HepG2 (cell line): Measurements from ENCODE around the gene DHRS1. TPM values are rescaled to one million over a fixed set of nuclear protein-coding genes. Genes with fewer than 3 reads are reported as not detected.
A peak's percentile ranks its signal among the peaks of the same experiment; 100 is the strongest.

Source experiments
- DR1 ChIP-seq: sonication (generic); formaldehyde crosslinking; IDR thresholded peaks from 2 replicates; pipeline ENCODE4 v1.8.0; 2021; ENCODE audit warnings: mild to moderate bottlenecking, missing genetic modification reagents, inconsistent platforms
- EP300 ChIP-seq, 3 experiments: sonication (generic) in 1 of 3; formaldehyde crosslinking in 1 of 3; IDR thresholded peaks; 2 replicates each; pipeline versions ENCODE4 v1.5.1 to v1.6.1; 2011 to 2020; ENCODE audit warnings: low read depth in 2 of 3, low read length in 2 of 3, borderline replicate concordance in 1 of 3, improper control_type of control experiment in 1 of 3, mild to moderate bottlenecking in 1 of 3, missing genetic modification reagents in 1 of 3, moderate library complexity in 1 of 3
- HMGA1 ChIP-seq: sonication (generic); formaldehyde crosslinking; conservative IDR thresholded peaks from 2 replicates; pipeline ENCODE4 v1.4.0; 2020; ENCODE audit warnings: missing genetic modification reagents
- KMT2A ChIP-seq: sonication (generic); formaldehyde crosslinking; IDR thresholded peaks from 2 replicates; pipeline ENCODE4 v1.4.0; 2020; ENCODE audit warnings: missing genetic modification reagents
- NR0B2 ChIP-seq: sonication (generic); formaldehyde crosslinking; IDR thresholded peaks from 2 replicates; pipeline ENCODE4 v1.4.0; 2020; ENCODE audit warnings: mild to moderate bottlenecking, missing genetic modification reagents
- RAD51 ChIP-seq: fragments of 450-650 bp; IDR thresholded peaks from 2 replicates; pipeline ENCODE4 v1.6.1; 2016; ENCODE audit warnings: borderline replicate concordance
- RORA ChIP-seq: sonication (generic); formaldehyde crosslinking; IDR thresholded peaks from 2 replicates; pipeline ENCODE4 v1.5.0; 2020; ENCODE audit warnings: mild to moderate bottlenecking, missing genetic modification reagents, moderate library complexity
- RXRB ChIP-seq: IDR thresholded peaks from 2 replicates; pipeline ENCODE4 v1.6.1; 2016; ENCODE audit warnings: borderline replicate concordance, missing genetic modification reagents, missing compliant biosample characterization
- SAP130 ChIP-seq: IDR thresholded peaks from 2 replicates; pipeline ENCODE4 v1.6.1; 2016; ENCODE audit warnings: low read depth
- SIN3A ChIP-seq: IDR thresholded peaks from 2 replicates; pipeline ENCODE4 v1.6.1; 2011; ENCODE audit warnings: low read depth, mild to moderate bottlenecking, control low read depth, low read length, borderline replicate concordance
- SMAD3 ChIP-seq: sonication (generic); formaldehyde crosslinking; IDR thresholded peaks from 2 replicates; pipeline ENCODE4 v1.4.0; 2020; ENCODE audit warnings: missing genetic modification reagents
- TCF7L2 ChIP-seq: IDR thresholded peaks from 2 replicates; pipeline ENCODE4 v1.6.1; 2011; ENCODE audit warnings: mild to moderate bottlenecking, low read depth, low read length, moderate library complexity
- THAP11 ChIP-seq: IDR thresholded peaks from 2 replicates; pipeline ENCODE4 v1.6.1; 2016; ENCODE audit warnings: missing biosample characterization, missing genetic modification reagents
- TMF1 ChIP-seq: sonication (generic); formaldehyde crosslinking; IDR thresholded peaks from 2 replicates; pipeline ENCODE4 v1.8.1; 2022; ENCODE audit warnings: low read depth, missing genetic modification reagents
- TRIM24 ChIP-seq: sonication (generic); formaldehyde crosslinking; IDR thresholded peaks from 2 replicates; pipeline ENCODE4 v1.8.0; 2022; ENCODE audit warnings: mild to moderate bottlenecking, missing genetic modification reagents
- ZBTB7A ChIP-seq: sonication (generic); formaldehyde crosslinking; IDR thresholded peaks from 2 replicates; pipeline ENCODE4 v1.8.0; 2022; ENCODE audit warnings: mild to moderate bottlenecking, missing genetic modification reagents
- ZNF354B ChIP-seq: sonication (generic); formaldehyde crosslinking; IDR thresholded peaks from 2 replicates; pipeline ENCODE4 v1.8.0; 2022; ENCODE audit warnings: mild to moderate bottlenecking, missing genetic modification reagents
- ZNF629 ChIP-seq: sonication (generic); formaldehyde crosslinking; conservative IDR thresholded peaks from 2 replicates; pipeline ENCODE4 v1.5.0; 2020; ENCODE audit warnings: missing genetic modification reagents
- ZNF775 ChIP-seq: sonication (generic); formaldehyde crosslinking; IDR thresholded peaks from 2 replicates; pipeline ENCODE4 v1.4.0; 2020; ENCODE audit warnings: missing genetic modification reagents, mild to moderate bottlenecking, moderate library complexity, borderline replicate concordance
- ZNF777 ChIP-seq: sonication (generic); formaldehyde crosslinking; IDR thresholded peaks from 2 replicates; pipeline ENCODE4 v1.4.0; 2020; ENCODE audit warnings: missing genetic modification reagents
- polyA plus RNA-seq, 8 experiments: library from polyadenylated mRNA; depleted of rRNA in 3 of 8; stranded (reverse) in 7 of 8; unstranded in 1 of 8; fragments of >200 nt; fragmentation: Illumina TruSeq in 4 of 8; extraction: Trizol in 4 of 8; gene quantifications; 2 replicates each; pipeline versions ENCODE4 v1.2.1 to v1.2.3, GENCODE V29; 2011 to 2016; ENCODE audit warnings: low read depth in 4 of 8, missing spikeins in 1 of 8, mixed read lengths in 1 of 8; ENCODE audit not compliant: insufficient read depth in 1 of 8
- total RNA-seq, 5 experiments: library from RNA; depleted of rRNA; stranded (reverse); fragments of >200 nt; fragmentation: Illumina TruSeq; extraction: Trizol; gene quantifications; 2 replicates each; pipeline ENCODE4 v1.2.3, GENCODE V29; 2016; ENCODE audit warnings: low read depth in 1 of 5
- TF ChIP-seq, protein P1 (sequence below): sonication (generic); formaldehyde crosslinking; IDR thresholded peaks from 2 replicates; pipeline ENCODE4 v1.8.0; 2022; ENCODE audit warnings: missing genetic modification reagents, mild to moderate bottlenecking, borderline replicate concordance
- TF ChIP-seq, protein P2 (sequence below): sonication (generic); formaldehyde crosslinking; IDR thresholded peaks from 2 replicates; pipeline ENCODE4 v1.4.0; 2020; ENCODE audit warnings: missing genetic modification reagents
- TF ChIP-seq, protein P3 (sequence below): sonication (generic); formaldehyde crosslinking; IDR thresholded peaks from 2 replicates; pipeline ENCODE4 v1.4.0; 2020; ENCODE audit warnings: missing genetic modification reagents

Gene DHRS1
- total and polyA plus RNA-seq, 2 of the 13 experiments (the other 11 are each of a cell fraction or from before 2014, with no cell fraction given): 49.8 to 60.8 TPM

DNA sequence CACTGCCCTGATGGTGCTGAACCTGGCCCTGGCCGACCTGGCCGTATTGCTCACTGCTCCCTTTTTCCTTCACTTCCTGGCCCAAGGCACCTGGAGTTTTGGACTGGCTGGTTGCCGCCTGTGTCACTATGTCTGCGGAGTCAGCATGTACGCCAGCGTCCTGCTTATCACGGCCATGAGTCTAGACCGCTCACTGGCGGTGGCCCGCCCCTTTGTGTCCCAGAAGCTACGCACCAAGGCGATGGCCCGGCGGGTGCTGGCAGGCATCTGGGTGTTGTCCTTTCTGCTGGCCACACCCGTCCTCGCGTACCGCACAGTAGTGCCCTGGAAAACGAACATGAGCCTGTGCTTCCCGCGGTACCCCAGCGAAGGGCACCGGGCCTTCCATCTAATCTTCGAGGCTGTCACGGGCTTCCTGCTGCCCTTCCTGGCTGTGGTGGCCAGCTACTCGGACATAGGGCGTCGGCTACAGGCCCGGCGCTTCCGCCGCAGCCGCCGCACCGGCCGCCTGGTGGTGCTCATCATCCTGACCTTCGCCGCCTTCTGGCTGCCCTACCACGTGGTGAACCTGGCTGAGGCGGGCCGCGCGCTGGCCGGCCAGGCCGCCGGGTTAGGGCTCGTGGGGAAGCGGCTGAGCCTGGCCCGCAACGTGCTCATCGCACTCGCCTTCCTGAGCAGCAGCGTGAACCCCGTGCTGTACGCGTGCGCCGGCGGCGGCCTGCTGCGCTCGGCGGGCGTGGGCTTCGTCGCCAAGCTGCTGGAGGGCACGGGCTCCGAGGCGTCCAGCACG is 16.4 kb upstream of the DHRS1 start (continued):
- TF ChIP-seq EP300 (IDR thresholded peaks at IDR 0.05; ENCODE audit: low read depth in 2 of 2, low read length in 2 of 2): 0 out of 4 replicates have a peak, but pooled peaks of 1 of the 2 experiments have one; percentile 9
- peak; percentile 50; the same call in 1 of the 2 replicates for TF ChIP-seq EP300 (CRISPR knock-in tag; IDR thresholded peaks at IDR 0.05; ENCODE audit: borderline replicate concordance)
- TF ChIP-seq THAP11 (CRISPR knock-in tag): peak; percentile 85
- TF ChIP-seq ZNF775 (CRISPR knock-in tag): no peak
- peak; percentile 97 for TF ChIP-seq NR0B2
- TF ChIP-seq, protein P1, sequence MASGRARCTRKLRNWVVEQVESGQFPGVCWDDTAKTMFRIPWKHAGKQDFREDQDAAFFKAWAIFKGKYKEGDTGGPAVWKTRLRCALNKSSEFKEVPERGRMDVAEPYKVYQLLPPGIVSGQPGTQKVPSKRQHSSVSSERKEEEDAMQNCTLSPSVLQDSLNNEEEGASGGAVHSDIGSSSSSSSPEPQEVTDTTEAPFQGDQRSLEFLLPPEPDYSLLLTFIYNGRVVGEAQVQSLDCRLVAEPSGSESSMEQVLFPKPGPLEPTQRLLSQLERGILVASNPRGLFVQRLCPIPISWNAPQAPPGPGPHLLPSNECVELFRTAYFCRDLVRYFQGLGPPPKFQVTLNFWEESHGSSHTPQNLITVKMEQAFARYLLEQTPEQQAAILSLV (CRISPR knock-in tag): peak; percentile 97
- TF ChIP-seq RXRB (CRISPR knock-in tag): peak; percentile 85
- TF ChIP-seq KMT2A (CRISPR knock-in tag): peak; percentile 82
- TF ChIP-seq RORA (CRISPR knock-in tag): peak; percentile 86; the same call in 1 of the 2 replicates
- peak; percentile 79 for TF ChIP-seq SMAD3 (CRISPR knock-in tag)
- no peak for TF ChIP-seq TRIM24
- peak; percentile 92 for TF ChIP-seq ZNF354B
- TF ChIP-seq TMF1 (CRISPR knock-in tag): peak; percentile 99
- TF ChIP-seq SIN3A: peak; percentile 7; the same call in 1 of the 2 replicates
- TF ChIP-seq ZNF629 (CRISPR knock-in tag): peak; percentile 78
- no peak for TF ChIP-seq TCF7L2
- TF ChIP-seq, protein P2, sequence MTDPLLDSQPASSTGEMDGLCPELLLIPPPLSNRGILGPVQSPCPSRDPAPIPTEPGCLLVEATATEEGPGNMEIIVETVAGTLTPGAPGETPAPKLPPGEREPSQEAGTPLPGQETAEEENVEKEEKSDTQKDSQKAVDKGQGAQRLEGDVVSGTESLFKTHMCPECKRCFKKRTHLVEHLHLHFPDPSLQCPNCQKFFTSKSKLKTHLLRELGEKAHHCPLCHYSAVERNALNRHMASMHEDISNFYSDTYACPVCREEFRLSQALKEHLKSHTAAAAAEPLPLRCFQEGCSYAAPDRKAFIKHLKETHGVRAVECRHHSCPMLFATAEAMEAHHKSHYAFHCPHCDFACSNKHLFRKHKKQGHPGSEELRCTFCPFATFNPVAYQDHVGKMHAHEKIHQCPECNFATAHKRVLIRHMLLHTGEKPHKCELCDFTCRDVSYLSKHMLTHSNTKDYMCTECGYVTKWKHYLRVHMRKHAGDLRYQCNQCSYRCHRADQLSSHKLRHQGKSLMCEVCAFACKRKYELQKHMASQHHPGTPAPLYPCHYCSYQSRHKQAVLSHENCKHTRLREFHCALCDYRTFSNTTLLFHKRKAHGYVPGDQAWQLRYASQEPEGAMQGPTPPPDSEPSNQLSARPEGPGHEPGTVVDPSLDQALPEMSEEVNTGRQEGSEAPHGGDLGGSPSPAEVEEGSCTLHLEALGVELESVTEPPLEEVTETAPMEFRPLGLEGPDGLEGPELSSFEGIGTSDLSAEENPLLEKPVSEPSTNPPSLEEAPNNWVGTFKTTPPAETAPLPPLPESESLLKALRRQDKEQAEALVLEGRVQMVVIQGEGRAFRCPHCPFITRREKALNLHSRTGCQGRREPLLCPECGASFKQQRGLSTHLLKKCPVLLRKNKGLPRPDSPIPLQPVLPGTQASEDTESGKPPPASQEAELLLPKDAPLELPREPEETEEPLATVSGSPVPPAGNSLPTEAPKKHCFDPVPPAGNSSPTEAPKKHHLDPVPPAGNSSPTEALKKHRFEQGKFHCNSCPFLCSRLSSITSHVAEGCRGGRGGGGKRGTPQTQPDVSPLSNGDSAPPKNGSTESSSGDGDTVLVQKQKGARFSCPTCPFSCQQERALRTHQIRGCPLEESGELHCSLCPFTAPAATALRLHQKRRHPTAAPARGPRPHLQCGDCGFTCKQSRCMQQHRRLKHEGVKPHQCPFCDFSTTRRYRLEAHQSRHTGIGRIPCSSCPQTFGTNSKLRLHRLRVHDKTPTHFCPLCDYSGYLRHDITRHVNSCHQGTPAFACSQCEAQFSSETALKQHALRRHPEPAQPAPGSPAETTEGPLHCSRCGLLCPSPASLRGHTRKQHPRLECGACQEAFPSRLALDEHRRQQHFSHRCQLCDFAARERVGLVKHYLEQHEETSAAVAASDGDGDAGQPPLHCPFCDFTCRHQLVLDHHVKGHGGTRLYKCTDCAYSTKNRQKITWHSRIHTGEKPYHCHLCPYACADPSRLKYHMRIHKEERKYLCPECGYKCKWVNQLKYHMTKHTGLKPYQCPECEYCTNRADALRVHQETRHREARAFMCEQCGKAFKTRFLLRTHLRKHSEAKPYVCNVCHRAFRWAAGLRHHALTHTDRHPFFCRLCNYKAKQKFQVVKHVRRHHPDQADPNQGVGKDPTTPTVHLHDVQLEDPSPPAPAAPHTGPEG: peak; percentile 98
- no peak for TF ChIP-seq HMGA1 (CRISPR knock-in tag)
- peak; percentile 89 for TF ChIP-seq ZBTB7A (CRISPR knock-in tag)
- peak; percentile 80 for TF ChIP-seq SAP130
- TF ChIP-seq DR1: no peak
- TF ChIP-seq, protein P3, sequence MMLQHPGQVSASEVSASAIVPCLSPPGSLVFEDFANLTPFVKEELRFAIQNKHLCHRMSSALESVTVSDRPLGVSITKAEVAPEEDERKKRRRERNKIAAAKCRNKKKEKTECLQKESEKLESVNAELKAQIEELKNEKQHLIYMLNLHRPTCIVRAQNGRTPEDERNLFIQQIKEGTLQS (CRISPR knock-in tag): no peak; the same call in 1 of the 2 replicates
- TF ChIP-seq RAD51: no peak
- peak; percentile 87 for TF ChIP-seq ZNF777
